Stimulated activated CD8-positive, alpha-beta memory T cell treated with anti-CD3 and anti-CD28 coated beads, Interleukin-15, amount 100 ng/mL, for 4 hours (primary cell): ENCODE data around the gene MUC5B.
A peak's percentile ranks its signal among the peaks of the same experiment; 100 is the strongest.
"Not testable (repeated sequence)": the region's sequence is repeated elsewhere in the genome, so short reads cannot be mapped to it uniquely, and the experiment has no call there.

Experiments used
- DNase-seq, 2 donors: peaks; one replicate each; pipeline ENCODE4 v3.0.0-alpha.2; 2020; ENCODE audit warnings: low read depth in 2 of 2

MUC5B gene

GRCh38 chr11:1251236-1251770, 28.4 kb downstream of the MUC5B start:
- DNase-seq: no peak

- no peak for DNase-seq
Measured at GRCh38 chr11:1252371-1253102, 29.7 kb downstream of the MUC5B start.

- DNase-seq: no peak
Measured at GRCh38 chr11:1253103-1253485, 30.2 kb downstream of the MUC5B start.

GRCh38 chr11:1254086-1254648, 31.3 kb downstream of the MUC5B start:
- DNase-seq: no peak

- DNase-seq: no peak
Measured at GRCh38 chr11:1254733-1255132, 31.9 kb downstream of the MUC5B start.

GRCh38 chr11:1255151-1255550, 32.3 kb downstream of the MUC5B start:
- DNase-seq: no peak

GRCh38 chr11:1256257-1257045, 33.6 kb downstream of the MUC5B start:
- no peak for DNase-seq

GRCh38 chr11:1257366-1257765, 34.5 kb downstream of the MUC5B start:
- DNase-seq: no peak

- DNase-seq: no peak
Measured at GRCh38 chr11:1257916-1258315, 35.0 kb downstream of the MUC5B start.

- no peak for DNase-seq
Measured at GRCh38 chr11:1258401-1259075, 35.7 kb downstream of the MUC5B start.

- DNase-seq: no peak
Measured at GRCh38 chr11:1259076-1259461, 36.2 kb downstream of the MUC5B start.

- DNase-seq: no peak
Measured at GRCh38 chr11:1259561-1259960, 36.7 kb downstream of the MUC5B start.

GRCh38 chr11:1260023-1260501, 37.2 kb downstream of the MUC5B start:
- DNase-seq: no peak

GRCh38 chr11:1260620-1261019, 37.8 kb downstream of the MUC5B start:
- DNase-seq: no peak

GRCh38 chr11:1261241-1262071, 38.6 kb downstream of the MUC5B start:
- DNase-seq: no peak

- peak; percentile 65 to 71 for DNase-seq
Measured at GRCh38 chr11:1262172-1263006, 39.5 kb downstream of the MUC5B start.

GRCh38 chr11:1263010-1263409, 40.1 kb downstream of the MUC5B start:
- DNase-seq: no peak

- not testable (repeated sequence) for DNase-seq
Measured at GRCh38 chr11:1264444-1264843, 41.6 kb downstream of the MUC5B start.

GRCh38 chr11:1265480-1265879, 42.6 kb downstream of the MUC5B start:
- DNase-seq: not testable (repeated sequence)

- DNase-seq: not testable (repeated sequence)
Measured at GRCh38 chr11:1266976-1267375, 44.1 kb downstream of the MUC5B start.
